G401.6 (cell line): Measurements from ENCODE around the gene CDK14.
"Not testable (repeated sequence)": the region's sequence is repeated elsewhere in the genome, so short reads cannot be mapped to it uniquely, and the experiment has no call there.

Source experiments
- FAIRE-seq: peaks from 2 replicates; lab custom pipeline; 2012; peaks lifted over from hg19 to GRCh38; lab: Jason Lieb, UNC

Gene CDK14

DNA sequence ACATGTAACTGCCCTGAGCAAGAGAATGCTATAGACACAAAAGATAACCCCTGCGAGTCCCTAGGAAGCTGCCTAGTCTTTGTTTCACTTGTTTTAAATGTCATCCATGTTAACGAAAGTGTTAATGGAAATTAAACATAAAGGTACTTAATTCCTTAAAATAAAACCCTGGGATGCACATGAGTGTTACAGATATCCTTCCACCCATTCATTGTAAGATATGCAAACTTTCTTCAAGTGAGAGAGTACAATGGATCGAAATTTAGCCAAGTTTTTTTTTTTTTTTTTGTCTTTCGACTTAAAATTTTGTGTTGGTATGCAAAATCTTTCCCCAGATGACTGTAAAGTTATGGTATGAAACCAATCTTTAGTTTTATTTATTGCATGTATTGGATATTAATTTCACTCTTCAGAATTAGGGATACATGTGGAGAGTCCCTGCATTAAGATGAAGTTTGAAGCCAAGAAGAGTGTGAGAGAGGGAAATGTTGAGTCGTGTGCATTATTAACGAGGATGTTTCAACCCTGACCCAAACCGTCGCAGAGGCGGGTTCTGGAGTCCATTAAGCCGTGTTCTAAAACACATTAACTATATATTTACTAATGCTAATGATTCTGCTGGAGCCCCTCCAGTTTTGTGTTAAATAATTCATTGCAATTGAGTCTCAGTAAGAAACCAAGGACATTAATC, 1.6 kb downstream of the CDK14 start:
- FAIRE-seq: no peak

DNA sequence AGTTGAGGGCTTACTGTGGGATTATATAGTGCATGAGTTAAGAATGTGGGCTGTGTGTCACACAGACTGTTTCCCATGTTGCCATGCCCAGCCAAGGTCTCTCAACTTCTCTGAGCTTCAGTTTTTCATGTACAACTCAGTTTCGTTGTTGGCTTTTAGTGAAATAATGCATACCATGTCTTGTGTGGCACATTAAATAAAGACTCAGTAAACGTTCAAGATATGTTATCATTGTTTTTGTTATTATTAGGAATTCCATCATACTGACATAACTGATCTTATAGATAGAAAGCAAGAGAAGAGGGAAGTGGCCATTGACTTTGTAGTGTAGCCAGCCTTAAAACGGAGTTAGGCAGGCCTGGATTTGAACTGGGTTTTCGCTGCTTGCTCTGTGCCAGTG, 2.9 kb downstream of the CDK14 start:
- no peak for FAIRE-seq

DNA sequence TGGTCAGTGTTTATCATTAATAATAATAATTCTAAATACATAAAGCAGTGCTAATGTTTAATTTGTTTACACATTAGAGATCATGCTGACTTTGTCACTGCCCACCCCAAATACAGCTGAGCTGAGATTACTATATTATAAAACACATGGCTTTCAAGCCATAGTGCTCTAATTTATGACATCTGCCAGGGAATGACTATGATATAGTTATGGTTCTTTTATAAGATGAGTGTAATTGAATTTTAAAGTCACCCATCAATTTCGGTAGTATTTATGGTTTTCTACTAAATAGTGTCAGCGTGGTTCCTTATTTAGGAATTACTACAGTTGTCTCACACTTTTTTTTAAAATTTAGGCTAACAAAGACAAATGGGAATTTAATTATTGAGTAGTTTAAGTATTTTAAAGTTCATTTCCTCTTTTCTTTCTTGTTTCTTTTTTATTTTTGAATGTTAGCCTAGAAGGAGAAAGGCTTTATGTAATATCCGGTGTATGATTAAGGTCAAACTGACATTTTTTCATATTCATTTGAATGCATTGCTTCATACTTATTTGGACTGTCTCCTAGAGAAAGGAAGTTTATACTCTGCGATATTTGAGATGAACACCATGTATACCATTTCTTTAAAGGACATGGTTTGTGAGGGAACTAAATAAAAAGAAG, 3.9 kb downstream of the CDK14 start:
- no peak for FAIRE-seq

GRCh38 chr7:90602303-90602702, 6.2 kb downstream of the CDK14 start:
- FAIRE-seq: no peak

- no peak for FAIRE-seq
Measured at GRCh38 chr7:90603346-90603745, 7.2 kb downstream of the CDK14 start.

- no peak for FAIRE-seq
Measured at GRCh38 chr7:90604383-90604782, 8.3 kb downstream of the CDK14 start.

- no peak for FAIRE-seq
Measured at GRCh38 chr7:90605055-90605454, 8.9 kb downstream of the CDK14 start.

DNA sequence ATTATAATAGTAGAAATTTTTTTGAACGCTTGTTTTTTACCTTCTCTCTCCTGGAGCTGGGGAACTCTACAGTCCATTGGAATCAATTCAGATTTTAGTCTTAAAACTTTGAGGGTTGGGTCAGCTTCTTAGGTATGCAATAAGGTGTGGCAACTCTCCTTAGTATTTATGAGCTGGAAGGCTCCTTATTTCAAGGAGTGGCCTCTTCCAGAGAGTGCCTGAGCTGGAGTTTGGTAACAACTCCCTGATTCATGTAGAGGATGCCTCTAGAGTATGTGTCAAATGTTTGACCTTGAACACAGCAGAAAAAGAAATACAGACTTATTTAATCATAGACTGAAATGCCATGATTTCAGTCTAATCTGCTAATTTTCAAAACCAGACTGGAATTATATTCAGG, 11.1 kb downstream of the CDK14 start:
- FAIRE-seq: no peak

DNA sequence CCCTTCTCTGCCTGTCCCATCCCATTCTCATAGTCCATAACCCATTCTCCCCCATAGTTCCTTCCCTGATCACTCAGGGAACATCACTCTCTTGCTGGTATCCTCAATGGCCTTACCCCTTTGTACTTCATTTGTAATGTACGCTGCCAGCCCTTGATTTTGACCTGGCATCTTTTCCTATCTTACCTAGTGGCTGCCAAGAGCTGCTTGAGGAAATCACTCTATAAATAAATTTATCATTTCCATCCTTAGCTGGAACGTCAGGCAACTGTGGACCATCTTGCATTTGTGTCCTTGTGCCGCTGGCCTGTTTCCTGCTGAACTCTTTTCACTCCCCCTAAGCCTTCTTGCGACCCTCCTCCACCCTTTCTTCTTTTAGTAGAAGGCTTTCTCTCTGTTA, 14.0 kb downstream of the CDK14 start:
- FAIRE-seq: no peak

GRCh38 chr7:90611115-90611514, 15.0 kb downstream of the CDK14 start:
- FAIRE-seq: no peak

GRCh38 chr7:90613088-90613498, 17.0 kb downstream of the CDK14 start:
- FAIRE-seq: no peak

GRCh38 chr7:90617442-90617841, 21.3 kb downstream of the CDK14 start:
- FAIRE-seq: no peak

- FAIRE-seq: no peak
Measured at GRCh38 chr7:90618876-90619275, 22.8 kb downstream of the CDK14 start.

GRCh38 chr7:90621125-90621746, 25.1 kb downstream of the CDK14 start:
- FAIRE-seq: no peak

- no peak for FAIRE-seq
Measured at GRCh38 chr7:90621747-90622140, 25.6 kb downstream of the CDK14 start.

DNA sequence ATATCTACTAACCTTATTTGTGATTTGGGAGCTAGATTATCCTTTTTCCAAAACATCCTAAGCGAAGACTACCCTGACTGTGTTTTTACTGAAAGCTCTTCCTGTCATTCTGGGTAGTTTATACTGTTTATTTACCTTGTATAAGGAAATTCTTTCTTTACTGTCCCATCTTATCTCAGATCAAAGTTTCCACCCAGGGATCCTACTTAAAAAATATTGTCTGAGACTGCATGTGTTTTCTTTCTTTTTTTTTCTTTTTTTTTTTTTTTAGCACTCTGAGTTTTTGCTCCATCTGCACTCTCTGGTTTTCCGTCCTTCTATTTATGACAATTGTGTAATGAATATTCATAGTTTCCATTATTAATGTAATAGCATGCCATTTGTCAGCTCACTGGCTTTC, 26.5 kb downstream of the CDK14 start:
- no peak for FAIRE-seq

- FAIRE-seq: no peak
Measured at GRCh38 chr7:90624225-90624911, 28.2 kb downstream of the CDK14 start.

GRCh38 chr7:90625051-90625450, 28.9 kb downstream of the CDK14 start:
- no peak for FAIRE-seq

DNA sequence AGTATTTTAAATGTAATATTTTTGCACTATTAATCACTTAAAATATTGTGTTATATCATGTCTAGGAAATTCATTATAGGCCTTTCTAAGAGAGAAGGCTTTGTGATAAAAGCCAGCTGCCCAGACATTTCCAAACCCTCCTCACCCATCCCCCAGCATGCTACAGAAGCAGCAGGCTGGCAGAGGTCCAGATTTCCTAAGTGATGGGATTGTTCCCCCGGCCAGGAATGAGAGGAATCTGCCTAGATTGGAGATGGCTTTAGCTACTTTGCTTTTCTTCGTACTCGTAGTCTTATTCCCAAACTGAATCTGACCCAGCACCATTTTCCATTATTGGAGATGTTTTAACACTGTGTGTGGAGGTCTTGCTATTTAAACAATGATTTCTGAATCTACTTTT, 29.4 kb downstream of the CDK14 start:
- no peak for FAIRE-seq

GRCh38 chr7:90626013-90626412, 29.9 kb downstream of the CDK14 start:
- FAIRE-seq: no peak

DNA sequence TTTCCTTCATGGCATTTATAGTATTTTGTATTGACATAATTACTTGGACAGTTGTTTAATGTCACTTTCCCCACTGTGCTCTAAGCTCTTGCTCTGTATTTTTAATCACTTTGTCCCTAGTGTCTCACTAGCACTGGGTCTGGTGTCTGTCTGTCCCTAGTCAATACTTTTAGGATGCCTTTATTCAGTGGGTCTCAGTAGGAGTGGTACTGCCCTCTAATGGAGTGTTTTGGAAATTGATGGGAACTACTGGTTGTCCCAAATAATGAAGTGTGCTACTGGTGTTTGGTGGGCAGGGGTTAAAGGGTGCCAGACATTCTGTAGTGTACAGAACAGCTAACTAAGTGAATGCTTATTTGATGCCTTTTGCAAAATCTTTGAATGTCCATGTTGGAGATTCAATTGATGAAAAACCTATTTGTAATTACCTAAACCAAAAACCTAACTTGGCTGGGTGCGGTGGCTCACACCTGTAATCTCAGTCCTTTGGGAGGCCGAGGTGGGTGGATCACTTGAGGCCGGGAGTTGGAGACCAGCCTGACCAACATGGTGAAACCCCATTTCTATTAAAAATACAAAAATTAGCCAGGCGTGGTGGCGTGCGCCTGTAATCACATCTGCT, 33.3 kb downstream of the CDK14 start:
- no peak for FAIRE-seq

DNA sequence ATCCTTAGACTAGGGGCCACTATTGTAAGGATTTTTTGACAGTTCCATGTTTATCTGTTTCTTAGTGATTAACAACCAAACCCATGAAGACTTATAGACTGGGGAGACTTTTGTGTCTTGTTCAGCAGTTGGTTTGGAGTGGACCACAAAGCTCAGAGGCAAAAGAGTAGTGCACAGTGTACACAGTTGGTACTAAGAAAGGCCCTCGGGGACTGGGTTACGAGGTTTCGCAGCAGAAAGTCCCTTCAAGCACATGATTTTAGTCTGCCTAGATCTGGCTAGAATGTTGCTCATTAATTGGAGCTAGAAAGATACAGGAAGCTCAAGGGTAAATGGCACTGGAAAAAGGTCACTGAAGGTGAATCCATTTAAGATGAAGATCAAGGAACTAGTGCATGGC, 35.4 kb downstream of the CDK14 start:
- FAIRE-seq: no peak

GRCh38 chr7:90639683-90640082, 43.6 kb downstream of the CDK14 start:
- FAIRE-seq: not testable (repeated sequence)
